Endothelial cell of umbilical vein (primary cell): ENCODE data around the gene MGAT4A. TPM values are rescaled to one million over a fixed set of nuclear protein-coding genes. Genes with fewer than 3 reads are reported as not detected.

ENCODE experiments used
- BruUV-seq: library from RNA; stranded (reverse); fragments of 400-500 nt; replicated peaks from 2 replicates; lab custom pipeline; 2021; lab: Mats Ljungman, UMichigan
- CTCF ChIA-PET: fragments of 300-600, 350-600 bp; sonication (Branson Sonifier 250); formaldehyde crosslinking; loops from one replicate; lab custom pipeline; 2021; ENCODE audit warnings: antibody characterized with exemption, inconsistent platforms; lab: Charles Lee
- POLR2A ChIA-PET: fragments of 300-600, 350-600 bp; sonication (Branson Sonifier 250); formaldehyde crosslinking; loops from one replicate; lab custom pipeline; 2021; ENCODE audit warnings: antibody characterized with exemption, inconsistent platforms; lab: Charles Lee
- DNase-seq: peaks from one replicate; pipeline ENCODE4 v3.0.0-alpha.2; 2011; ENCODE audit warnings: low read depth, low spot score
- FAIRE-seq: peaks from 2 replicates; lab custom pipeline; 2011; peaks lifted over from hg19 to GRCh38; lab: Jason Lieb, UNC
- H2AFZ ChIP-seq: 2 replicates; pipeline ENCODE4 v1.6.0; 2012; ENCODE audit warnings: low read depth, low read length, control low read depth, inconsistent platforms
- H3K27ac ChIP-seq: 2 replicates; pipeline ENCODE4 v1.5.1; 2011; ENCODE audit warnings: low read depth, mild to moderate bottlenecking, control low read depth, low read length, moderate library complexity; ENCODE audit not compliant: insufficient read depth
- H3K27me3 ChIP-seq, 2 experiments: 2 replicates each; pipeline versions ENCODE4 v1.6.0 to v1.6.1; 2011; ENCODE audit warnings: low read length in 2 of 2, mixed read lengths in 1 of 2; ENCODE audit not compliant: control insufficient read depth in 2 of 2, insufficient read depth in 2 of 2
- H3K36me3 ChIP-seq, 2 experiments: 2 replicates in 1 of 2; 3 replicates in 1 of 2; pipeline ENCODE4 v1.5.1; 2011; ENCODE audit warnings: low read length in 2 of 2, mild to moderate bottlenecking in 1 of 2, moderate library complexity in 1 of 2; ENCODE audit not compliant: control insufficient read depth in 2 of 2, insufficient read depth in 2 of 2; ENCODE audit errors: extremely low read depth in 1 of 2
- H3K4me1 ChIP-seq: 3 replicates; pipeline ENCODE4 v1.5.1; 2011; ENCODE audit warnings: mild to moderate bottlenecking, low read length; ENCODE audit not compliant: control insufficient read depth, insufficient read depth; ENCODE audit errors: extremely low read depth
- H3K4me2 ChIP-seq: 2 replicates; pipeline ENCODE4 v1.6.1; 2011; ENCODE audit warnings: low read length, control low read depth, mixed read lengths; ENCODE audit not compliant: insufficient read depth
- H3K4me3 ChIP-seq, 3 experiments: fragments of 200-600 bp in 1 of 3; sonication (generic), shearing (Covaris generic) in 1 of 3; replicated peaks in 1 of 3; 2 replicates each; pipeline ENCODE4 v1.5.1; 2011 to 2016; ENCODE audit warnings: control low read depth in 3 of 3, low read length in 3 of 3, mild to moderate bottlenecking in 2 of 3, inconsistent platforms in 1 of 3, low read depth in 1 of 3, moderate library complexity in 1 of 3; ENCODE audit not compliant: insufficient read depth in 1 of 3
- H3K79me2 ChIP-seq: 2 replicates; pipeline ENCODE4 v1.6.0; 2012; ENCODE audit warnings: low read length, inconsistent platforms; ENCODE audit not compliant: control insufficient read depth, insufficient read depth
- H3K9ac ChIP-seq: replicated peaks from 2 replicates; pipeline ENCODE3; 2011; ENCODE audit warnings: low read length, control low read depth; ENCODE audit not compliant: insufficient read depth; ENCODE audit errors: extremely low read depth
- H3K9me1 ChIP-seq: replicated peaks from 3 replicates; pipeline ENCODE4 v1.6.0; 2011; ENCODE audit warnings: mild to moderate bottlenecking, low read length; ENCODE audit not compliant: control insufficient read depth, insufficient read depth; ENCODE audit errors: extremely low read depth
- H3K9me3 ChIP-seq: replicated peaks from 2 replicates; pipeline ENCODE4 v1.5.1; 2012; ENCODE audit warnings: low read length, inconsistent platforms; ENCODE audit not compliant: control insufficient read depth, insufficient read depth
- H4K20me1 ChIP-seq: replicated peaks from 2 replicates; pipeline ENCODE3; 2011; ENCODE audit warnings: mild to moderate bottlenecking, low read length; ENCODE audit not compliant: control insufficient read depth, insufficient read depth; ENCODE audit errors: extremely low read depth
- EZH2 ChIP-seq: IDR thresholded peaks from 2 replicates; pipeline ENCODE4 v1.6.1; 2012; ENCODE audit warnings: borderline replicate concordance, low read depth, mild to moderate bottlenecking, moderate library complexity, low read length, inconsistent platforms; ENCODE audit not compliant: severe bottlenecking
- FOS ChIP-seq: IDR thresholded peaks from 2 replicates; pipeline ENCODE4 v1.6.1; 2011; ENCODE audit warnings: mild to moderate bottlenecking, low read length, moderate library complexity, borderline replicate concordance; ENCODE audit not compliant: insufficient read depth
- GATA2 ChIP-seq: IDR thresholded peaks from 2 replicates; pipeline ENCODE4 v1.7.0; 2011; ENCODE audit warnings: low read depth, mild to moderate bottlenecking, moderate library complexity, mixed read lengths, low read length; ENCODE audit not compliant: insufficient read length, insufficient read depth
- JUN ChIP-seq: IDR thresholded peaks from 2 replicates; pipeline ENCODE4 v1.6.1; 2011; ENCODE audit warnings: borderline replicate concordance, low read depth; ENCODE audit not compliant: insufficient read length, insufficient read depth
- MYC ChIP-seq: IDR thresholded peaks from one replicate; pipeline ENCODE4 v1.6.1; 2011; ENCODE audit warnings: mild to moderate bottlenecking, low read depth, low read length
- POLR2A ChIP-seq: IDR thresholded peaks from 2 replicates; pipeline ENCODE4 v1.6.1; 2012; ENCODE audit warnings: low read depth, mild to moderate bottlenecking, control low read depth, low read length
- POLR2AphosphoS5 ChIP-seq: IDR thresholded peaks from 2 replicates; pipeline ENCODE4 v1.6.1; 2012; ENCODE audit warnings: low read depth, mild to moderate bottlenecking, control low read depth, low read length, moderate library complexity; ENCODE audit not compliant: insufficient read depth
- dilution Hi-C: fragments of 300-500 bp; cut with MboI; formaldehyde crosslinking; loops from one replicate; pipeline ENCODE4 v1.15.0; 2019; ENCODE audit warnings: low sequenced_read_pairs; ENCODE audit not compliant: extremely low pct_ligation_motif_present
- intact Hi-C: fragments of 100-400 bp; cut with micrococcal nuclease; formaldehyde crosslinking; loops from one replicate; pipeline ENCODE4 v1.10.0; 2022
- polyA plus RNA-seq, 4 experiments: library from polyadenylated mRNA; depleted of rRNA in 3 of 4; stranded (reverse) in 3 of 4; unstranded in 1 of 4; fragments of >200 nt; gene quantifications; 2 replicates each; pipeline versions ENCODE4 v1.2.1 to v1.2.3, GENCODE V29; 2011 to 2012; ENCODE audit warnings: missing spikeins in 1 of 4
- total RNA-seq: library from RNA; stranded (reverse); gene quantifications from 2 replicates; pipeline ENCODE4 v1.2.3, GENCODE V29; 2021
- TF ChIP-seq, protein P1 (sequence below): IDR thresholded peaks from 2 replicates; pipeline ENCODE4 v1.6.1; 2011; ENCODE audit not compliant: insufficient read depth, insufficient read length
- TF ChIP-seq, protein P2 (sequence below), 2 donors: IDR thresholded peaks; 1 replicate in 1 of 2; 2 replicates in 1 of 2; pipeline ENCODE4 v1.5.1; 2011; ENCODE audit warnings: low read length in 2 of 2, mild to moderate bottlenecking in 2 of 2, moderate library complexity in 2 of 2, control low read depth in 1 of 2, inconsistent platforms in 1 of 2, low read depth in 1 of 2; ENCODE audit not compliant: insufficient read depth in 1 of 2; ENCODE audit errors: extremely low read depth in 1 of 2

The MGAT4A gene
- total and polyA plus RNA-seq, 2 donors (not counting 3 experiments of a cell fraction or from before 2014, with no cell fraction given), result 9.2 to 42.2 TPM

DNA sequence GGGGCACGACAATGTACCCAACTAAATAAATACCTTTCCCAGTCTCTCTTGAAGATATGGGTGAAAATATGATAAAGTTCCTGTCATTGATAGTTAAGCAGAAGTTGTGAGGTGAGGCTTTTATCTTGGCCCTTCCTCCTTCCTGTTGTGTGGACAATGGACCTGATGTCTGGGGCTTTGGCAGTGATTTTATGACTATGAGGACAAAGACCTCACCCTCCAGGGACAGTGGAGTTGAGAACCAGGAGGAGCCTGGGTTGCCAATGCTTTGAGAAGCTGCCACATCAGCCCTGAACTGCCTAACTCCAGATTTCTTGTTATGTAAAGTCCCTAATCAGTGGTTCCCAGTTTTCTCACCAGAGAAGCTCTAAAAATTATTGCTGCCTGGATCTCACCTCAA is 20.8 kb upstream of the MGAT4A start:
- intact Hi-C loops (loop anchor here (10.0 kb wide), 1 partner anchor 583 kb away; the partner anchor contains the start of genes EIF5B and TXNDC9), dilution Hi-C loops (no loop called here)
- FAIRE-seq, result no peak
- no peak for DNase-seq
- ChIA-PET CTCF (no interaction called here), POLR2A (no interaction called here)
- Histone ChIP-seq H3K36me3 (no peaks in the 10 kb centered on the region), H3K9me1 (no peaks in the 10 kb centered on the region), H3K79me2 (no peaks in the 10 kb centered on the region), H3K27me3 (no peaks in the 10 kb centered on the region), H4K20me1 (no peaks in the 10 kb centered on the region), H3K9me3 (no peaks in the 10 kb centered on the region), H3K27ac (no peak overlapping the region), H3K4me3 (no peak overlapping the region), H3K4me2 (no peak overlapping the region), H3K9ac (no peak overlapping the region), H2AFZ (no peak overlapping the region), H3K4me1 (peaks cover 10% of the 10 kb centered on the region)
- BruUV-seq, result no TSS peak
- no peak for TF ChIP-seq EZH2
- TF ChIP-seq JUN, result no peak
- TF ChIP-seq, protein P1, sequence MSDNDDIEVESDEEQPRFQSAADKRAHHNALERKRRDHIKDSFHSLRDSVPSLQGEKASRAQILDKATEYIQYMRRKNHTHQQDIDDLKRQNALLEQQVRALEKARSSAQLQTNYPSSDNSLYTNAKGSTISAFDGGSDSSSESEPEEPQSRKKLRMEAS, result no peak
- no peak for TF ChIP-seq MYC
- TF ChIP-seq POLR2AphosphoS5, result no peak
- TF ChIP-seq POLR2A, result no peak
- TF ChIP-seq, protein P2, sequence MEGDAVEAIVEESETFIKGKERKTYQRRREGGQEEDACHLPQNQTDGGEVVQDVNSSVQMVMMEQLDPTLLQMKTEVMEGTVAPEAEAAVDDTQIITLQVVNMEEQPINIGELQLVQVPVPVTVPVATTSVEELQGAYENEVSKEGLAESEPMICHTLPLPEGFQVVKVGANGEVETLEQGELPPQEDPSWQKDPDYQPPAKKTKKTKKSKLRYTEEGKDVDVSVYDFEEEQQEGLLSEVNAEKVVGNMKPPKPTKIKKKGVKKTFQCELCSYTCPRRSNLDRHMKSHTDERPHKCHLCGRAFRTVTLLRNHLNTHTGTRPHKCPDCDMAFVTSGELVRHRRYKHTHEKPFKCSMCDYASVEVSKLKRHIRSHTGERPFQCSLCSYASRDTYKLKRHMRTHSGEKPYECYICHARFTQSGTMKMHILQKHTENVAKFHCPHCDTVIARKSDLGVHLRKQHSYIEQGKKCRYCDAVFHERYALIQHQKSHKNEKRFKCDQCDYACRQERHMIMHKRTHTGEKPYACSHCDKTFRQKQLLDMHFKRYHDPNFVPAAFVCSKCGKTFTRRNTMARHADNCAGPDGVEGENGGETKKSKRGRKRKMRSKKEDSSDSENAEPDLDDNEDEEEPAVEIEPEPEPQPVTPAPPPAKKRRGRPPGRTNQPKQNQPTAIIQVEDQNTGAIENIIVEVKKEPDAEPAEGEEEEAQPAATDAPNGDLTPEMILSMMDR (IDR thresholded peaks at IDR 0.05; ENCODE audit: extremely low read depth in 1 of 2, insufficient read depth in 1 of 2, low read depth in 1 of 2, low read length in 2 of 2), result no peak
- TF ChIP-seq GATA2, result no peak
- TF ChIP-seq FOS, result no peak
